Amniotic stem cell (primary cell): ENCODE measurements around the gene TXNRD2.

Experiments
- DNase-seq: peaks from one replicate; lab custom pipeline; 2025; lab: John Stamatoyannopoulos, UW

TXNRD2 gene

GRCh38 chr22:19966908-19967750 is 25.5 kb upstream of the TXNRD2 start:
- DNase-seq = no peak

- no peak for DNase-seq
Measured at GRCh38 chr22:19965771-19966709, 24.4 kb upstream of the TXNRD2 start.

- DNase-seq = no peak
Measured at GRCh38 chr22:19964701-19965386, 23.2 kb upstream of the TXNRD2 start.

- DNase-seq = no peak
Measured at GRCh38 chr22:19963863-19964642, 22.4 kb upstream of the TXNRD2 start.

GRCh38 chr22:19962909-19963806 is 21.5 kb upstream of the TXNRD2 start:
- no peak for DNase-seq

- DNase-seq = peak; percentile 48
Measured at GRCh38 chr22:19962246-19962908, 20.8 kb upstream of the TXNRD2 start.

GRCh38 chr22:19961868-19962245 is 20.2 kb upstream of the TXNRD2 start:
- DNase-seq = no peak

- DNase-seq = no peak
Measured at GRCh38 chr22:19961201-19961580, 19.6 kb upstream of the TXNRD2 start.

GRCh38 chr22:19960491-19961200 is 19.0 kb upstream of the TXNRD2 start:
- no peak for DNase-seq

GRCh38 chr22:19959587-19960490 is 18.2 kb upstream of the TXNRD2 start:
- no peak for DNase-seq

GRCh38 chr22:19959043-19959586 is 17.5 kb upstream of the TXNRD2 start:
- DNase-seq = no peak

- DNase-seq = no peak
Measured at GRCh38 chr22:19958083-19959042, 16.7 kb upstream of the TXNRD2 start.

GRCh38 chr22:19957445-19957844 is 15.8 kb upstream of the TXNRD2 start:
- DNase-seq = no peak

- no peak for DNase-seq
Measured at GRCh38 chr22:19955241-19956128, 13.9 kb upstream of the TXNRD2 start.

GRCh38 chr22:19951346-19951745 is 9.7 kb upstream of the TXNRD2 start:
- no peak for DNase-seq
